Retina (tissue), 1 donor: ENCODE data around the gene BTBD9.

Experiments
- DNase-seq: peaks from one replicate; pipeline ENCODE4 v3.0.0-alpha.2; 2016

BTBD9 gene

DNA sequence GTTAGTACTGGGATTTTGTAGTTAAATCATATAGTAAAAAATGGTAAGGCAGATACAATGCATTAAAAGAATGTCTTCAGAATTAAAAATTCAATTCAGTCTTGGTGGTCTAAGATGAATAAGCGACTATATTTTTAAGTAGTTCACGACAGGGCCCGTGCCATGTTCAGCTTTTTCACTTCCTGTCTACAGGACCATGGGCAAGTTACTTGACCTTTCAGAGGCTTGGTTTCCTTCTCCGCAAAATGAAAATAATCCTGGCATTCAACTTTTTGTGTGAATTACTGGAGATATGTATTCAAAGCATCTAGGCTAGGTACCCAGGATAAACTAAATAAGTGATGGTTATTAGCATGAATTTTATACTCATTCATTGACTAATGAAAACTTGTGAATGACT, 216.0 kb downstream of the BTBD9 start:
- no peak for DNase-seq

DNA sequence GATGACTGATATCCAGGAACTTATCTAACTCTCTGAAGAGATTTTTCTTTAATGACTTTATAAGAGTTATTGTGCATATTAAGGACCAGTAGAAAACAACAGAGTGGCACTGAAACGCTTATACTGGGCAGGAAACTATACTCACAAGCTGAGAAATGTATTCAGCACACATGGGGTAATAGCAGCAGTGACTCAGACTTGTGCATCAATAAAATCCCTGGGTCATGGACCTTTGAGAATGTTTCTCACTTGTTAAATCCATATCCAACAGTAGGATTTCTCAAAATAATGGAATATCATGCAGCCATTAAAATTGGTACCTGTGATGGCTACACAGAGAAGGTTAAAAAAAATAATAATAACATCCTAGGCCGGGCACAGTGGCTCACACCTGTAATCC, 219.5 kb downstream of the BTBD9 start:
- DNase-seq: no peak

GRCh38 chr6:38417521-38417920, 222.2 kb downstream of the BTBD9 start:
- DNase-seq: no peak

DNA sequence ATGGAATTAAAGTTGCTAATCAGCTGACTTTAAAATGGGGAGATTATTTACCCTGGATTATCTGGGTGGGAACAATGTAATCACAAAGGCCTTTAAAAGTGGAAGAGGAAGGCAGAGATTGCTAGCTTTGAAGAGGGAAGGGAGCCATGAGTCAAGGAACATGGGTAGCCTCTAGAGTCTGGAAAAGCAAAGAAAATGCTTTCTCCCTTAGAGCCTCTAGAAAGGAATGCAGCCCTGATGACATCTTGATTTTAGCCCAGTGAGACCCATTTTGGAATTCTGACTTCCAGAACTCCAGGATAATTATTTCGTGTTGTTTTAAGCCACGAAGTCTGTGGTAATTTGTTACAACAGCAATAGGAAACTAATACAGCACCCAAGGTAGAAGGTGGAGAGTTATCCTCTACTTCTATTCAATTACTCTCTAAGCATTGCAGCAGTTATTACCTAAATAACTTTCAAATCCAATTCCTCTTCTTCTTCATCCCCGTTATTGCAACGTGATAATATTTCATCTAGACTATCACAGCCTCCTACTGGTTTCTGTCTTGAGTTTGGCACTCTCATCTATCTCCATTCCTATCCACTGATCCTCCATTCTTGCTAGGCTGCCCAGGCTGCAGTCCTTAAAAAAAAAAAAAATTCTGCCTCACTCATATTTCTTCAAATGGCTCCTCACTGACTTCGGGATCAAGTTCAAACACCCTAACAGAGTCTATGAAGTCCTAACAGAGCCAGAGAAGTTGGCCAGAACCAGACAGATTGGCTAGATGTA, 224.3 kb downstream of the BTBD9 start:
- no peak for DNase-seq

- no peak for DNase-seq
Observed at GRCh38 chr6:38413102-38413800, 226.5 kb downstream of the BTBD9 start.

GRCh38 chr6:38407192-38407591, 232.5 kb downstream of the BTBD9 start:
- DNase-seq: no peak

GRCh38 chr6:38406096-38406495, 233.6 kb downstream of the BTBD9 start:
- no peak for DNase-seq

DNA sequence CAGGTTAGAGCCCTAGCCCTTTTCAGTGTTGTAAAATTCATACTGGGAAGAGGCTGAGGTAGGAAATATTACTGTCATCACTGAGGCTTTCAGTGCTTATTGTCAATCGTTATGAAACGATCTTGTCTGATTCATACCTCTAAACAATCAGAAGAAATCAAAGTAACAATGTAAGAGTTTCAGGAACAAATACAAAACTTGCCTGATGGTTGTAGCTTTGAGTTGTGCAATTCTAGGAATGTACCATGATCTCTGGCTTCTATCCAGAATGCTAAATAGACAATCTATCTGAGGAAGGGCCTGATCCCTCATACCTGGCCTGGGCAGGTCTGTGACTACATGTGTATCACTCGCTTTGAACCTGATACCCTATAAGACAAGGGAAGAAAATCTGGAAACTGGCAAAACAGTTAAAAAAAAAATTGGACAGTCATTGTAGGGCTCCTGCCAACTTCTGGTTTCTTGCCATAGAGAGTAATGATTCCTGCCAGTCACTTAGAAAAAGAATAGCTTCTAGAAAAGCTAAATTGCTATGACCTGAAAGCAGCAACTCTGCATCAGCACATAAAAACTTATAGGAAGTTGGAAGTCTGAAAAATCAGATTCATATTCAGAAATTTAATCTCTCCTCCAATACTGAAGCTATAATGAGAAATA, 234.7 kb downstream of the BTBD9 start:
- DNase-seq: no peak

GRCh38 chr6:38404355-38404754, 235.4 kb downstream of the BTBD9 start:
- DNase-seq: no peak

- no peak for DNase-seq
Observed at GRCh38 chr6:38403548-38403947, 236.2 kb downstream of the BTBD9 start.

GRCh38 chr6:38400764-38401163, 239.0 kb downstream of the BTBD9 start:
- no peak for DNase-seq

DNA sequence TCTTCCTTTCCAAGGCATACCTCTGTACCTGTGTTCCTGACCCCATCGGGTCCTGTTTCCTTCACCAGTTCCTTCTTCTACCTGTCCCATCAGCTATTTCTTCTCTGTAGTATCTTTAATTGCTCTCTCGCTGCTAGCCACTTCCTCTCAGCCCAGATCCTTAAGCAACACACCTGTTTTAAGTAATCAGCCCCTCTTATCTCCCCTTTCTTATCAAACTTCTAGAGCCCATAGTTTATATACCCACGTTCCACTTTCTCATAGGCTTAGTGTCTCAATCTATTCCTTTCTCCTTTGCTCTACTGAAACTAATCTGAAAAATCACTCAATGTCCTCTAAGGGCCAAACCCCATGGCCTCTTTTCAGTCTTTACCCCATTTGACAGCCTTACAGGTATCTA, 239.6 kb downstream of the BTBD9 start:
- DNase-seq: no peak

DNA sequence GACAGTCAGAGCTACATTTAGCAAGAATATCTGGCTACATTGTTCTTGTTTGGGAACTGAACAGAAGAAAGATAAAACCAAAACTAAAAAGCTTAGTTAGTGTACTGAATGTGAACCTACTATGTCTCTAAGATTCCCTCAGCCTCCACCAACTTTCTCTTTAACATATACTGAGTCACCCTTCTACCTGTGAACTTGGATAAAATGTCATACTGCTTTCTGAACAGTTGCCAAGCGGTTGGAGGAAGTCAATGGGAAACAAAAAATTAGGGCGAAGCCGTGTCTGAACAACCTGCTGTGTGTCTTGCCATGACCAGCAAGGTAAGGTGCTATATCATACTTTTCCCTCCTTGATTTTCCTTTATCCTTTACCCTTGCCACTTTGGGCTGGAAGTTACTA, 243.5 kb downstream of the BTBD9 start:
- no peak for DNase-seq

GRCh38 chr6:38393986-38394385, 245.7 kb downstream of the BTBD9 start:
- DNase-seq: no peak

DNA sequence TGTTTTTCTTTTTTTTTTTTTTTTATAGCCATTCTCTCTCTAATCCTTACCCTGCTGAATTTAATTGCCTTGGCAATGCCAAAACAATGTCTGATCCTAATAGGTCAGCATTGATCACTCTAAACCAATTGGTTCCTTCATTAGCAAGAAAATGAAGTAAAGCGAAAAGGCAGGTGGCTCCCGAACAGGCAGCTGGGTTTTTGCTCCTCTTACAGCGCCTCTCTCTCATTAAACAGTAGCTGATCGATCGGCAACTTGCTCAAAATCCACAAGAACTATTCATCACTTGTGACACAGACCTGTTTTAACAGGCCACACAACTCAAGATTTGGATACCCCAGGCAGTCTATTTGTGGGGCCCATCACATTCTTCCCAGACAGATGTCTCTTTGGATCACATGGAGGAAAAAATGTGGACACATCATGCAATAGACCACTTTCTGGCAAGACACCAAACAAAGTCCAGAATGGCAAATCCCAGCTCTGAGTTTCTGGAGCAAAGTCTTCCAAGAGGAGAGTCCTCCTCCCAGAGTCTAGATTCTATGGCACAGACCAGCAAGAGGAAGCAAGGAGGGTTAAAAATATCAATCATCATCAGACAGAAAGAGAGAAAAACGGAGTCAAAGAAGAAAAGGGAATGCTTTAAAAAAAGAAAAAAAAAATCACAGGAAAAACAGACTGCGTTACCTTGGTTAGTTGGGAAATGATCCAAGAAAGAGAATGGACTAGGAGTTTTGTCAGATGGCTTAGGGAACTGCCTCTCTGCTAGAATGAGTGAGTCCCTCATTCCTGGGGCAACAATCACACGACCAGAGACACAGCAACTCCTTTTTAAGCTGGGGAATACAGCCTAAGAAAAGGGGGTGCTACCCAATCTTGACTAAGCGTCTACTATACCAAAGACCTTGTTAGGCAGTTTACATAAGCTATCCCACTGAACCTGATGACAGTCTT, 247.8 kb downstream of the BTBD9 start:
- peak; percentile 28 for DNase-seq

DNA sequence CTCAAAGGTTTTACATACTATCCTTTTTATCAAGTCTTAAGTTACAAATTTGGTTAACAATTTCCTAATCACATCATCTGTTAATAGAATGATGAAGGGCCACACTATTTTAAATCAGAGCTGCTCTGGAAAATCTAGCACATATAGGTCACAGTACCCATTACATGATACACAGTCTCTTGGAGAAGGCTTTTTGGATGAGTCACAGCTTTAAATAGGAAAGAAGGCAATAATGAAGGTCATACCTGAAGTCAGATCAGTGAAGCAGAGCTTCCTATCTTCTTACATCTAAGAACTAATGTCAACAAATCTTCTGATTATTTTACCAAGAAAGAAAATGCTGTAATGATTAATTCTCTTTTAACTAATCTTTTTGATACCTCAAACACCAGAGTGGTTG, 248.5 kb downstream of the BTBD9 start:
- DNase-seq: no peak

DNA sequence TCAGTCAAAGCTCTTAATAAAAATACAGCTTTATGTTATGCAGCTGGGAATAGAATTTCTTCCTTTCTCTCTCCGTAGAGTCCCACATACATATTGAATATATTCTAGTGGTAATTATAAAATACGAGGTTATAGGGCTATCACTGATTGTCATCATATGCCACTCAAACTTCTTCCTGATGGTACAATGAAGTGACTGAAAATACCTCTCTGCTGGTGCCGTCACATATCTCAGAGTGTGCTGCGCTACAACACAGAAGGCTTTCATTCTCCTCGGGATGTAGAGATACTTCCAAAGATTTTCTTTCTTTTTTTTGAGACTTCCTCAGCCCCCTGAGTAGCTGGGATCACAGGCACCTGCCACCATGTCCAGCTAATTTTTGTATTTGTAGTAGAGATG, 249.9 kb downstream of the BTBD9 start:
- no peak for DNase-seq

GRCh38 chr6:38387971-38388370, 251.8 kb downstream of the BTBD9 start:
- no peak for DNase-seq

- no peak for DNase-seq
Observed at GRCh38 chr6:38387461-38387860, 252.3 kb downstream of the BTBD9 start.

DNA sequence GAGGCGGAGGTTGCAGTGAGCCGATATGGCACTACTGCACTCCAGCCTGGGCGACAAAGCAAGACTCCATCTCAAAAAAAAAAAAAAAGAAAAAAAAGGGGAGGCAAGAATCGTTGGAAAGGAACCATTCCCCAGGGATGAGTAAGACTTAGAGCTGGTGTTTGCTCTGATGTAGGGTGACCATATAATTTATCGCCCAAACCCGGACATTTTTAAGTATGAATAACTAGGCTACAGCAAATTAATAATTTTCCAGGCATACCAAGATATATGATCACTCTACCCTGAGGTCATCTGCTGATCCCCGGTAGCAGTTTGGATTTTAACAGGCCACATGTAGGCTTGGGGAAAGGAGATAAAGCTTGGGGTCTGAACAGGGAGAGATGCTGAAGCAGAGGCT, 260.9 kb downstream of the BTBD9 start:
- DNase-seq: no peak

GRCh38 chr6:38375937-38376336, 263.8 kb downstream of the BTBD9 start:
- no peak for DNase-seq

DNA sequence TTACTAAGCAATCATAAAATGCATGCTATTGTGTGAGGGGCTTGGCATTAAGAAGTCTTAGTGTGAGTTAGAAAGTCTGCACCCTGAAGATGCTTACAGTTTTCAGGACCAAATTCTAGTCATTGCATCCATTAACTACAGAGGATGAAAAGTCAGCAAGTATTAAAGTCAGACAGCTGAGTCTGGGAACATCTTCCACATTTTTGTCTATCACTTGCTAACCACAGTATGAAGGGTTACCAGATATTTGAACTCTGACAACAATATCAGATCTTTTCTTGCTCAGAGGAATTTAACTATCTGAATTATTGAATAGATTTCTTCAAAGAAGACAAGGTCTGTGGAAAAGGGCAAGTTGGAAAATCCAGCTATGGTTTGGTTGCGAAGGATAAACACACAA, 264.4 kb downstream of the BTBD9 start:
- no peak for DNase-seq

DNA sequence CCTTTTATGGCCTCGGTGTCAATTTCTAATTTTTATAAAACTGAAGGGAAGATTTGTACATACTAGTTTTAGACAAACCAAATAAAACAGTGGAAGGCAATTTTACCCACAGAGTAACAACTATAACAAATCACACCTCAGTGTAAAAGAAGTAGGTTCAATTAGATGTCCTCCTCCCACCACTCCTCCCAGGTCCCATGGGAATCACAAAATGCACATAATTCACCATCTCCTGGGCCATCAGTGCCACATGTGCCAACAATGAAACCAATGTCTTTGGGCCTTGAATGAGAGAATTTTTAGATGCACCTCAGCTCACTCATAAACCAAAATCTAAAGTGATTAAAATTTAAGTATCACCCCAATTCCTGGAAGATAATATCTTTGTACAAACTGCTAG, 267.8 kb downstream of the BTBD9 start:
- no peak for DNase-seq
